Stimulated activated CD4-positive, alpha-beta T cell treated with anti-CD3 and anti-CD28 coated beads, Interleukin-2, amount 100 ng/mL, for 48 hours (primary cell): Measurements from ENCODE around the gene PPP1R14B.
"Not testable (repeated sequence)": the region's sequence is repeated elsewhere in the genome, so short reads cannot be mapped to it uniquely, and the experiment has no call there.

Source experiments
- DNase-seq, 2 donors: peaks; one replicate each; pipeline ENCODE4 v3.0.0-alpha.2; 2020

The PPP1R14B gene

DNA sequence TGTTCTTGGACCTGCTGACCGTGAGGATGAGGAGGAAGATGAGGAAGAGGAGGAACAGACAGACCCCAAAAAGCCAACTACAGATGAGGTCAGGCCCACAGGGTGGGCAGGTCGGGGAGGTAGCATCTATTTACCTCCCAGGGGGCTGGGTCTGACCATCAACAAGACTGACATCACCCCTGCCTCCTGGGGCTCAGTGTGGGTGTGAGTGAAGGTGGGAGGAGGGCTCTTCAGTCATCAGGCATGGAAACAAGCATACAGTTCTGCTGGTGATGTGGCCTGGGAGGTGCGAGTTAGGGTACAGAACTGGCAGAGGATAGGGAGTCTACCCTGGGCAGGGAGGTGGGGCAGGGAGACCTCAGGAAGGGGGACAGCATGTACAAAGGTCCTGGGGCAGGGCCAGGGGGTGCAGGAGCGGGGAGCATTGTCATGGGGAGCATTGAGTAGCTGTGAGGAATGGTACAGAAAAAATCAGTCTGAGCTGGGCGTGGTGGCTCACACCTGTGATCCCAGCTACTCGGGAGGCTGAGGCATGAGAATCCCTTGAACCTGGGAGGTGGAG is 13.5 kb upstream of the PPP1R14B start:
- no peak for DNase-seq

- DNase-seq: no peak
Measured at GRCh38 chr11:64259533-64260067, 12.9 kb upstream of the PPP1R14B start.

GRCh38 chr11:64258946-64259532 is 12.3 kb upstream of the PPP1R14B start:
- DNase-seq: no peak

DNA sequence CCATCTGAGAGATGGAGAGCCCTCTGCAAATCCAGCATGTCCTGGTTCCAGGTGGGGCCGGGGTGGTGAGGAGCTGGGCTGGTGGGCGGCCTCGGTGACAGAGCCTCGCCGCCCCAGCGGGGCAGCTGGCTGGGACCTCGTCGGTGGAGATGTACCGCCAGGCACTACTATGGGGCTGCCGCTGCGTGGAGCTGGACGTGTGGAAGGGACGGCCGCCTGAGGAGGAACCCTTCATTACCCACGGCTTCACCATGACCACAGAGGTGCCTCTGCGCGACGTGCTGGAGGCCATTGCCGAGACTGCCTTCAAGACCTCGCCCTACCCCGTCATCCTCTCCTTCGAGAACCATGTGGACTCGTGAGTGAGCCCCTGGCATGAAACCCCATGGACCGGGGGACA is 11.6 kb upstream of the PPP1R14B start:
- no peak for DNase-seq

DNA sequence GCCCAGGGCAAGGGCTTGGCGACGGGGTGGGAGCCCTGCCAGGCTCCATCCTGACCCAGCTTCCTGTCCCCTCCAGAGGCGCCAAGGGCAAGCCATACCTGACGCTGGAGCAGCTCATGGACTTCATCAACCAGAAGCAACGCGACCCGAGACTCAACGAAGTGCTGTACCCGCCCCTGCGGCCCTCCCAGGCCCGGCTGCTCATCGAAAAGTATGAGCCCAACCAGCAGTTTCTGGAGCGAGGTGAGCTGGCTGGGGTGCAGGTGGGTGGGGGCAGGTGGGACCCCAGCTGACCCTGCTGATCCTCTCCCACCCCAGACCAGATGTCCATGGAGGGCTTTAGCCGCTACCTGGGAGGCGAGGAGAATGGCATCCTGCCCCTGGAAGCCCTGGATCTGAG is 9.6 kb upstream of the PPP1R14B start:
- no peak for DNase-seq

- DNase-seq: no peak
Measured at GRCh38 chr11:64255135-64256128, 8.7 kb upstream of the PPP1R14B start.

- DNase-seq: no peak
Measured at GRCh38 chr11:64254326-64254725, 7.6 kb upstream of the PPP1R14B start.

DNA sequence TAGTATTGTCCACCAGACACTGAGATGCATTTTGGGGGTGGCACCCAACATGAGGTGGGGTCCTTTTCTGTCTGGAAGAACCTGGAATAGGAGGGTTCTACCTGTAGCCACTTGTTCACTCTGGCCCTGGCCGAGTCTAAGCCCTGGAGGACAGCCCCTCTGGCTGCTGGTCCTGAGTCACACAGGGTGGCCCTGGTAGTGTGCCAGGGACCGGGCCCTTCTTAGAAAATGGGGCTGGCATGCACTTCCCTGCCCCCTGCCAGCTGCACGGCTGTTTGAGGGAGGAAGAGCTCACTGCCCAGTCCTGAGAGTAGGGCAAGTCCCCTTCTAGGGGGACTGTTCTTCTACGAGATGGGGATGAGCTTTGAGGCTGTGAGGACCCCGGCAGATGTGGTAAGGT is 6.7 kb upstream of the PPP1R14B start:
- no peak for DNase-seq

- DNase-seq: no peak
Measured at GRCh38 chr11:64253043-64253442, 6.3 kb upstream of the PPP1R14B start.

- no peak for DNase-seq
Measured at GRCh38 chr11:64252003-64252872, 5.5 kb upstream of the PPP1R14B start.

GRCh38 chr11:64251753-64252002 is 4.9 kb upstream of the PPP1R14B start:
- DNase-seq: no peak

DNA sequence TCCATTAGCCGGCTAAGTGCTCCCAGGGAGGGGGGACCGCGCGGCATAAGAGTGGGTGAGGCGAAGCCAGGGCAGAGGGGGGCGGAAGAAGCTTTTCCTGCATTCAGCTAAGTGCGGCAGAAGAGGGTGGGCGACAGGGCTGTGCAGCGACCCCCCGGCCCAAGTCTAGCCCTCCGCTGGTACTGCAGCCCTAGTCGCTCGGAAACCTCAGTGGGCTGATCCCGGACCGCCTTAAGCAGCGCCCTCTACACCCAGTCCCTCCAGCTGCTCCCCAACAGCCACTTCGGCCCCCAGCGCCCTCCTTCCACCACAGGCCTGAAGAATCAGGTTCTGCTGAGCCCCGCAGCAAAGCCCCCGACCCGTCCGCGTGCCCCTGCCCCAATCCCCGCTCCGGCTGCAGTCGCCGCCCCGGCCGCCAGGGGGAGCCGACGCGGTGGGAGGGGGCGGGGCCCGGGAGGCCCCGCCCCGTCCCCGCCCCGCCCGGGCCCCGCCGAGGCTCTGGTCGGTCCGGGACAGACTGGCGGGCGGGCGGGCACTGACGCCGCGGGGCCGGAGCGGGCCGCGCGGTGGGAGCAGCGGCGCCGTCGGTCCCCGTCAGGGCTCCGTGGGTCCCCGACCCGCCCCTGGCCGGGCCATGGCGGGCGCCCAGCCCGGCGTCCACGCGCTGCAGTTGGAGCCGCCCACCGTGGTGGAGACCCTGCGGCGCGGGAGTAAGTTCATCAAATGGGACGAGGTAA is 4.4 kb upstream of the PPP1R14B start, which contains the start of gene PLCB3:
Gene PLCB3 (plus strand): TSS at position 515 of the 737 bp plus-strand sequence. CDS start 120 bp downstream, at position 635.
- peak; percentile 52 to 73 for DNase-seq

DNA sequence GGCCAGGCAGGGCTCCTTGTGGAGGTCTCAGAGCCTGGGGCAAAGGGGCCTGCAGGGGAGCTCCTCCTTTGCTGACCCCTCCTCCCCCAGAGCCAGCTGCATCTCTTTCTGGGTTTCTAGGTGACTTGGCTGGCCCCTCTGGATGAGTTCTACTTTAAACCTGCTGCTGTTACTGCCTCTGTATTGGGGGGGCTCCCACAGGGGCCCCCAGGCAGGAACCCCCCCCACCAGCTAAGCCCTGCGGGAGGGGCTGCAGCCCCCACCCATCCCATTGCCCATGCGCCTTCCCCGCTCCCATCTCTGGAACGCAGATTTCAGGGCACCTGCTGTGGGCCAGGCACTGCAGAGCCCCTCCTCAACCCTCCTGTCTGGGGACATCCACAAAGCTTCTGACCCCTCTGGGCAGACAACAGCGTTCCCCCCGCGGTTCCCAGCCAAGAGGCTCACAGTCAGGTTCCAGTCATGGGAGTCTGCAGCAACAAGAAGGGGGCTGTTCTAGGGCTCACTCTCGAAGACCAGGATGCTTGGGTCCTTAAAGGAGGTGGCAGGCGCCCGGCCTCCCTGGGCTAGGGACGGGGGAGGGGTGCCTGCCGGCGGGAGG is 3.8 kb upstream of the PPP1R14B start:
- no peak for DNase-seq

DNA sequence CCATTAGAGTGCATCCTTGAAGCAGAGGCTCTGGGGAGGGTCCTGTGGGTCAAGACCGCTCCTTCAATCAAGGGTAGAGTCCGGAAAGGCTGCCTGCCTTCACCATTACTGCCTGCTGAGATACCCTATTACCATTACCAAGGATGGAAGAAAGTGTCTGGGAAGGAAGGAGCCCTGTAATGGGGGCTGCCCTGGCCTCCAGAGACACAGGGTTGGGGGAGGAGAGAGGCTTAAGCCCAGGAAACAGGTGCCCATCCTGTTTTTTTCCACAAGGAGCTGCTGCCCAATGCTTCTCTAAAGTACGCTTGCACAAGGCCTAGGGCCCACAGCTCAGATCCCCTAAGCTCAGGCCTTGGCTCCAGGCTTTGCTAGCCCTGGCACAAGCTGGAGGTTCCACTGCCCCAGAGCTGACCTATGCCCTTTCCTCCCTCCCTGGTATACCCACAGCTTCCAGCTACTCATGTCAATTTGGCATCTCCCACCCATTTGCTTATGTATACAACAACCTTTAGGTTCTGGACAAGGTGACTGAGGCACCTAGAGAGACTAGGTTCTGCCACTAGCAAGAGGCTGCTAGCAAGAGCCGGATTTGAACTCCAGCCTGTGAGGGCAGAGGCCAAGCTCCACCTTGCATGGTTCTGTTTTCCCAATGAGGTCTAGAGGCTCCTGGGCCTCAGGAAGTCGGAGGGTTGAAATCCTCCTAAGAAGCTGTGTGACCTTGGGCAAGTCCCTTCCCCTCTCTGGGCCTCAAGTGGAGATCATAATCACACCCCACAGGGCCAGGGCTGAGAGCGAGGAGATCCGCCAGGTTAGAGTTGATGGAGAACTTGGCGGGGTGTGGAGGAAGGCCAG is 3.0 kb upstream of the PPP1R14B start:
- no peak for DNase-seq

DNA sequence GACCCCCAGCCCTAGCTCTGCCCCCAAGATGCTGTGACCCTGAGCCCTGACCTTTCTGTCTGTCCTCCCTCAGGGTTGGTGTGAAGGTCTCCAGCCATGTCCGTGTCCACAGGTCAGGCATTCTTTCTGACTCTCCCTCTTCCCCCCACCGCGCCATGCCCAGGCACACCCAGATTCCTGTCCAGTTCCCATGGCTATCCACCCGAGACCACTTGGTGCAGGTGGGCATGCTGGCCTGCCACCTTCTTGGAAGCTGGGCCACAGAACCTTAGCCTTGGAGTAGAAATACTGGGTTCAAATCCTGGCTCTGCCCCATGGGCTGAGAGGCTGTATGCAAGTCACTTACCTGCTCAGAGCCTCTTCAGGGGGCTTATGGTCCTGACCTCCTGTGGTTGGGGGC is 2.3 kb upstream of the PPP1R14B start:
- no peak for DNase-seq

DNA sequence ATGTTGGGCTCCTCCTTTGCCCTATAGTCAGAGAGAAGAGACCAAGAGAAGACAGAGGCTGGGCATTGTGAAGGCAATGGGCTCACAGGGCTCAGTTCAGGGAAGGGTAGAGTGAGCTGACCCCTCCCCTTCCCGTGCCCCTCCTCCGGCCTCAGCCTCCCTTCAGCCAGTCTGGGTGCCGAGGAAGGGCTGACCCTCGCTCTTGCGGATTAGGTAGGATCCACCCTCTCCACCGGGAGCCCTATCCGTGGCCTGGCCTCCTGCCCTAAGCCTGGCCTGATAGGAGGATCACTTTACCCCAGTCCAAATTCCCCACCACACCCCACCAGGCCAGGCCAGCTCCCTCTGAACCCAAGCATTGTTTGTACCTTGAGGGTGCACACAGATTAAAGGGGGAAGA is 1.8 kb upstream of the PPP1R14B start:
- DNase-seq: no peak

- DNase-seq: no peak
Measured at GRCh38 chr11:64247729-64248531, 1.2 kb upstream of the PPP1R14B start.

- not testable (repeated sequence) for DNase-seq
Measured at GRCh38 chr11:64246621-64246870, 197 bp downstream of the PPP1R14B start.

DNA sequence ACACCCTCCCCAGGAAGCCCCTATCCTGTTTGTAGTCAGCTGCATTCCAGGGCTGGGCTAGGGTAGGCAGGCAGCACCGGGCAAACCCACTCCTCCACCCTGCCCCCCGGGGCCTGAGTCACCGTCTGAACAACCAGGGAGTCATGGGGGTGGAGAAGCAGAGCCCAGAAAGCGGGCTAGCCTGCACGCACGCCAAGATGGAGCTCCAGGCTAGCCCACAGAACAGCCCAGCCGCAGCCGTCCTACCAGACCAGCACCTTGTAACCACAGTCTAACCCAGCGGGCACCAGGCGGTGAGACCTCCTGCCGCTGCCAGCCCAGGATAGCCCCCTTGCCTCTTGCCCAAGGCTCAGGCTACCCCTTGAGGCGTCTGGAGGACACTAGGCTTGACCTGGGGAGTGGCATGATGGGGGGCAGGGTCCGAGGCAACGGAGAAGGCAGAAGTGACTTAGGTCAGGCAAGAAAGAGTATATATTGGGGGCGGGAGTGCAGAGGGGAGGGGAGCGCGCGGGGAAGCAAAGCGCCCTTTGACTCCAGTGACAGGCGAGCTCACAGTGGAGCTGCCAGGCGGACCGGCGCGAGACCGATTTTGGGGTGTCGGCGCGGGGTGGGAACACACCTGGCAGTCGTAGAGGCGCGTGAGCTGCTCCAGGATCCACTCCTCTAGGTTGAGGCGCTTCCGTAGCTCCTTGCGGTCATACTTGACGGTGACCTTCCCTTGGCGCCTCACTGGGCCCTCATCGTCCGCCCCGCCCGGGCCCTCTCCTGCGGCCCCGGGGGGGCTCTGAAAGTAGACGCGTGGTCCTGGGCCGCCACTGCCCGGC is 734 bp downstream of the PPP1R14B start:
- peak; percentile 68 to 69 for DNase-seq
